NCI-H226 (cell line): Measurements from ENCODE around the gene PRAC2.

ENCODE experiments used
- DNase-seq: peaks from one replicate; pipeline ENCODE4 v3.0.0-alpha.2; 2015

Gene PRAC2

DNA sequence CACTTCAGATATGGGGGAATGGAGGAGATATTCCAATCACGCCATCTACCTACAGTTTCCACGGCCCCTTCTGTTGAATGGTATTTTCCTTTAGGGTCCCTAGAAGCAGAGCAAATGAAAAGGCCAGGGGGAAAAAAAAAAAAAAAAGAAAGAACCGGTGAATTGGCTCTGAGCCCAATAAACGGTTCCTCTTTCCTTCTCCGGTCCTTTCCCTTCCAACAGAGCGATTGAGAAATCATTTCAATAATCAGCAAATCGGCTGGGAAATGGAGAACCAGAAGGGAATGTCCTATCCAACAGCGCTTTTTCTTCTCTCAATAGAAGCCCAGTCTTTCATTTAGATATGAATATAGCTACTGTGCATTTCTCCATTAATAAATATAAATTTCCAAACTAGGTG, 32.4 kb downstream of the PRAC2 start:
- no peak for DNase-seq

DNA sequence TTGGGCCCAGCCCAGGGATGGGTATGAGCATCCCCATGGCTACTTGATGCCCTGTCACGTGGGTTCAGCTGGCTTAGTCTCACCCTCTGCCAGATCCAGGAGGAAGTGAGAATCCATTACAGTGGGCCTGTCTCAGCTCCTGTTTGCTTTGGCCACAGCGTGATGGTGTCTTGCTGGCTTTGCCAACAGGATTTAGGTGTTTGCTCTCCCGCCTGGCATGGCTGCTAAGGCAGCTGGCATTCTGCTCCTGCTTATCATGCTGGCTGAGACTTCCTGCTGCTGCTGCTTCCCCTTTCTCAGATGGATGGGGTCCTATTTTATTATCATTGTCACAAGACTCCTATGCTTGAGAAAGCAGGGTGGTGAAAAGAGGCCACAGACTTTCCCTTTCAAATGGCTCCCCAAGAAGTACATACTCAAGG, 33.9 kb downstream of the PRAC2 start:
- DNase-seq = no peak

DNA sequence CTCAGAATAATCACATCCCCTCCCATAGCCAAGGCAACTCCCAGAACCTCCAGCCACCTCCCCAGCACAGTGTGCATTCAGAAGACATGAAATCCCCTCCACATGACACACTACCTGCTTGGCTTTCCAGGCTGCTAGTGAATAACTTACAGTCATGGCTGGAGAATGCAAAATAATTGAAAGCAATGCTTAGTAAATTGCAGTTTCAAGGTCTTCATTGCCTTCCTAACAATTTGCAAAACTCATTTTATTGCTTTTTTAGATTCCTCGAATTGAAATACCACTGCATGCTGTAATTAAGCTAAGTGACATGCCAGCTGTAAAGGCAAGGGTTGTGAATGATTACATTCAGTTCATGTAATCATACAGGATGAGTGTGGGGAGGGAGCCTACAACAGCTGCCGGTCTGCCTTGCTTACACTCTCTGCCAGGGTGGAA, 34.6 kb downstream of the PRAC2 start:
- peak; percentile 31 for DNase-seq

DNA sequence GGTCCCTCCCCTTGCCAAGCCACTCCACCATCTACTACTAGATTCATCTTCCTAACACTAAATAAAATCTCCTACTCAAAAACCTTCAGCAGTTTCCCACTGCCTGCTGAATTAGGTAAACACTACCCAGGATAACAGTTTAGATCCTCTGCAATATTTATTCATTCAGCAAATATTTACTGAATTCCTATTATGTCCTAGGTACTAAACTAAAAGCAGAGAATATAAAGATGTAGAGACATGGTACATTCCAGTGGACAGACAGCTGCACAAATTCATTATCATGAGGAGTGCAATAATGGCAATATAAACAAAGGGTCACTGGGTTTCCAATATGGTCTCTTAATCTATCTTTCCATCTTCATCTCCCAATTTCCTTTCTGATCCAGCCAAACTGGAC, 36.3 kb downstream of the PRAC2 start:
- no peak for DNase-seq

DNA sequence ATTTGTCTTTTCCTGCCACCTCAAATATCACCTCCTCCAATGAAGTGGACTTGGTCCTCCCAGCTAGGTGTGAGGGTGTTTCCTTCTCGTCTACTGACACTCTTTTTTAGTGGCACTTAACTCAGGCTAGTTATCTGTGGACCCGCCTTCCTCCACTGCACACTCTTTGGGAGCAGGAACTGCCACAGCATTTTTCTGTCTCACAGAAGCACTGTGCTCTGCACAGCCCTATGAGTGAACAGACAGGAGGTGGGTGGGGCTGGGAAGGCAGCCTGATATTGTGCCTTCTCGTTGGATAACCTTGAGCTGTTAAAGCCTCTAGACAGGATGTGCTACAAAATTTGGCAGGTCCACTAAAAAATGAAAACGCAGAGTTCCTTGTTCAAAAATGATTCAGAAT, 37.4 kb downstream of the PRAC2 start:
- DNase-seq = no peak

DNA sequence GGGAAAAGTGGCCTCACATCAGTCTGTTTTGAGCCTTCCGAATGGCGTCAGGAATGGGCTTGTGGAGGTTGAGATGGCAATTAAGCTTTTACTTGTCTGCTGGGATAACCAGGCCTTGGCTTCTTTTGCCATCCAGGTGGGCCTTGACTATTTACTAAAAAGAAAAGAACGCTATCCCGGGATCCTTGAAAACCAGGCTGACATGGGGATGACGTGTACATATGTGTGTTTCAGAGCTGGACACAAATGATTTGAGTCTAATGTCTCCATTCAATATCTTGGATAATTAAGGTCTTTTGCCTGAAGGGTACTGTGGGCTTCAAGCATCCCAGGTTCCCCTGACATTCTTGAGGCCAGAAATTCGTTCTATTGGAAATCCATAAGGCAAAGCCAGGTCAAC, 38.1 kb downstream of the PRAC2 start:
- no peak for DNase-seq

DNA sequence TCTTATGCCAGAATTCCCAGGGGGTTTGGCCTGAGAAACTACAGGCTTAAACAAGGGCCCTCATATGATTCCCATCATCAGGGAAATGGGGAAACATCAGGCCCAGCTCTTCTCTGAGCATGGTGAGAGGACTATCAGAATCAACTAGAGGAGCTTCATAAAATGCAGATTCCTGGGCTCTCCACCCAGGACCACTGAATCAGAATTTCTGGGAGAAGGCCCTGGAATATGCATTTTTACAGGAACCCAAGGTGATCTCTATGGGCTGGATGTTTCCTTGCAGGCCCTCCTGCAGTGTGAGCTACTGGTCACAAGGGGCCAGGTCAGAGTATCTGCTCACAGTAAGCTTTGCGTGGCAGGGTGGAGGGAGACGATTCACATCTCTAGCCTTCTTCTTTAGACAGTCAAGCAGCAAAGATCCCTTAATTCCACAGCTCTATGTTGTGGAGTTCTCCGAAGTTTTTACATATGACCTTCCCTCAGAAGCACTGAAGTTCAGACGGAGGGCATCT, 44.3 kb downstream of the PRAC2 start:
- DNase-seq = no peak

DNA sequence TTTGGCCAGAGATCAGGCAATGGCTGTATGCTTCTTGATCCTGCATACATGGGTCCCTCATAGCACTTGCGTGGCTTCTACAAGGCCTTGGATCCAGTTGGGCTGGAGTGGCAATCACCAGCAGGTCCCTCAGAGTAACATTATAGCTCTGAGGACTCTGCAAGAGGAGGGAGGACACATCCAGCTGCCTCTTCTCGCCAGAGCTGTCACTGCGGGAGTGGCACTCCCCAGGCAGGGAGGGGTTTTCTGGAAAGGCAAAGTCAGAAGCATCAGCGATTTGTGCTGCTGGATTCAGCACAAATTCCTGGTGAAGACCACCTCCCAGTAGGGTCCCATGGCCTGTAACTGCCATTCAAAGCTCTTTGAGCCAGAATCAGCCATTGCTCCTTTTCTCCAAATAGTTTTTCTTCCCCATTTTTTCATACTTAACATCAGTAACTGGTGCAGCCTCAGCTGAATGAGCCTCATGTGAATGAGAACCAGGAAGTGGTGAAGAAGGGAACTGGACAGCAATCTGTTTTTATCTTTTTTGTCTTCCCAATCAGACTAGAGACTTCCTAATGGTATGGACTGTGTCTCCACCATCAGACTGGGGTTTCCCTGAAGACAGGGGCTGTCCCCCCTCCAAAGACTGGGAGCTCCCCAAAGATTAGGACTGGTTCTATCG, 46.2 kb downstream of the PRAC2 start:
- DNase-seq = no peak

DNA sequence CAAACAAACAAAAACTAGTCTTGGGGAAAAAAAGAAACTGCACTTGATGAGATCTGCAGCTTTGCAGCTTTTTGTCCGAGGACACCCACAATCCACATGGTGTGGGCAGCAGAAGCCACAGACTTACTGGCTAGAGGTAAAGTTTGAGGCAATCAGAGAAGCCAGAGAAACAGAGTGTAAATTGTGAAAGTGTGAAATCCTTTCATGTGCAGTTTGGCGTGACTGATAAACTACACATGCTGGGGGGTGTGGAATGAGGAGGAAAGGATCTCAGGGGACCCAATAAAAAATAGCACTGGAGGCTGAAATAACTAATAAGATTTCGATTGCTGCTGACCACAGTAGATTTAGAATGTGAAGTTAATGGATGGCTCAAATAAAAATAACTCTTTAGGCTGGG, 48.0 kb downstream of the PRAC2 start:
- no peak for DNase-seq

DNA sequence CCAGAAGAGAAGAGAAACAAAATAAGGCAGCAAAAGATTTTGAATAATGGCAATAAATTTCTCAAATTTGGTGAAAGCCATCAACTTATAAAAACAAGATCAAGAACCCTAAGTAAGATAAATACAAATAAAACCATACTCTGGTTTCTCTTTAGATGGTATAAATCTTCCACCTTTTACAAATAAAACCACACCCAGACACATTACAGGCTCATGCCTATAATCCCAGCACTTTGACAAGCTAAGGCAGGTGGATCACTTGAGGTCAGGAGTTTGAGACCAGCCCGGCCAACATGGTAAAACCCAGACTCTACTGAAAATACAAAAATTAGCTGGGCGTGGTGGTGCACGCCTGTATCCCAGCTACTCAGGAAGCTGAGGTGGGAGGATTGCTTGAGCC, 50.3 kb downstream of the PRAC2 start:
- no peak for DNase-seq
